Neural progenitor cell (in vitro differentiated cells): ENCODE measurements around the gene AUP1. TPM values are rescaled to one million over a fixed set of nuclear protein-coding genes. Genes with fewer than 3 reads are reported as not detected.

Source experiments
- DNase-seq: peaks from one replicate; pipeline ENCODE4 v3.0.0-alpha.2; 2016; ENCODE audit warnings: low spot score
- H2AFZ ChIP-seq: fragments of 200-600 bp; sonication (generic); replicated peaks from 2 replicates; pipeline ENCODE4 v1.6.1; 2016; ENCODE audit warnings: antibody characterized with exemption
- H3F3A ChIP-seq: fragments of 200-600 bp; sonication (generic); 2 replicates; pipeline ENCODE4 v1.6.1; 2016; ENCODE audit warnings: antibody characterized with exemption, low read depth
- H3K27ac ChIP-seq: fragments of 200-600 bp; sonication (generic); 2 replicates; pipeline ENCODE4 v1.5.1; 2016; ENCODE audit warnings: mild to moderate bottlenecking
- H3K27me3 ChIP-seq: fragments of 200-600 bp; sonication (generic); 2 replicates; pipeline ENCODE4 v1.6.1; 2016; ENCODE audit warnings: mild to moderate bottlenecking, moderate library complexity
- H3K36me3 ChIP-seq: fragments of 200-600 bp; sonication (generic); 2 replicates; pipeline ENCODE4 v1.5.1; 2016
- H3K4me1 ChIP-seq: fragments of 200-600 bp; sonication (generic); 2 replicates; pipeline ENCODE4 v1.6.1; 2016; ENCODE audit warnings: mixed run types
- H3K4me2 ChIP-seq: fragments of 200-600 bp; sonication (generic); 2 replicates; pipeline ENCODE4 v1.6.1; 2016
- H3K4me3 ChIP-seq: fragments of 200-600 bp; sonication (generic); 2 replicates; pipeline ENCODE4 v1.5.1; 2016
- H3K79me2 ChIP-seq: fragments of 200-600 bp; sonication (generic); 2 replicates; pipeline ENCODE4 v1.6.1; 2016; ENCODE audit warnings: low read depth
- H3K9ac ChIP-seq: fragments of 200-600 bp; sonication (generic); 2 replicates; pipeline ENCODE4 v1.6.1; 2016
- H3K9me3 ChIP-seq: fragments of 200-600 bp; sonication (generic); 2 replicates; pipeline ENCODE4 v1.5.1; 2016; ENCODE audit warnings: low read depth
- H4K20me1 ChIP-seq: fragments of 200-600 bp; sonication (generic); 2 replicates; pipeline ENCODE4 v1.6.1; 2016; ENCODE audit warnings: low read depth
- H3K27ac Mint-ChIP-seq: 3 replicates; pipeline ENCODE4 v1.8.0; 2021; ENCODE audit warnings: mixed read lengths
- H3K27me3 Mint-ChIP-seq: 2 replicates; pipeline ENCODE4 v1.8.0; 2022; ENCODE audit warnings: low read depth, mild to moderate bottlenecking, inconsistent platforms, moderate library complexity, mixed read lengths; ENCODE audit not compliant: insufficient read depth
- H3K36me3 Mint-ChIP-seq: 3 replicates; pipeline ENCODE4 v1.8.0; 2021; ENCODE audit warnings: mixed read lengths
- H3K4me1 Mint-ChIP-seq: 3 replicates; pipeline ENCODE4 v1.8.0; 2021; ENCODE audit warnings: mixed read lengths
- H3K4me3 Mint-ChIP-seq: 3 replicates; pipeline ENCODE4 v1.8.0; 2021; ENCODE audit warnings: mild to moderate bottlenecking, moderate library complexity, mixed read lengths
- H3K9me3 Mint-ChIP-seq: 3 replicates; pipeline ENCODE4 v1.8.0; 2020; ENCODE audit warnings: mixed read lengths
- CTCF ChIP-seq: fragments of 200-600 bp; sonication (generic); IDR thresholded peaks from 2 replicates; pipeline ENCODE4 v1.5.1; 2017; ENCODE audit warnings: antibody characterized with exemption, mild to moderate bottlenecking
- EZH2 ChIP-seq: fragments of 200-600 bp; sonication (generic); IDR thresholded peaks from 2 replicates; pipeline ENCODE4 v1.6.1; 2017; ENCODE audit warnings: antibody characterized with exemption, mild to moderate bottlenecking, moderate library complexity
- EZH2phosphoT487 ChIP-seq: fragments of 200-600 bp; sonication (generic); IDR thresholded peaks from 2 replicates; pipeline ENCODE4 v1.6.1; 2017; ENCODE audit warnings: antibody characterized with exemption
- total RNA-seq: library from RNA; depleted of rRNA; stranded (reverse); fragments of >200 nt; gene quantifications from 2 replicates; pipeline ENCODE4 v1.2.3, GENCODE V29; 2015; ENCODE audit warnings: low replicate concordance

Gene AUP1
- total RNA-seq, 1 donor from 2014 or later = 47.9 TPM

GRCh38 chr2:74531666-74532065, 2.2 kb upstream of the AUP1 start:
- no peak overlapping the region for H3K9ac ChIP-seq
- H3K4me2 ChIP-seq = no peak overlapping the region
- DNase-seq = no peak
- peaks cover 35% of the 10 kb centered on the region for H3K79me2 ChIP-seq
- H3K27ac ChIP-seq = no peak overlapping the region
- no peaks in the 10 kb centered on the region for H4K20me1 ChIP-seq
- TF ChIP-seq EZH2phosphoT487 (no peak), CTCF (no peak), EZH2 (no peak)
- peaks cover 12% of the 10 kb centered on the region for H3F3A ChIP-seq
- peaks cover 16% of the 10 kb centered on the region for H3K4me1 ChIP-seq
- Mint-ChIP-seq H3K4me1 (peaks cover 29% of the 10 kb centered on the region), H3K9me3 (no peaks in the 10 kb centered on the region), H3K27ac (no peak overlapping the region), H3K4me3 (peak overlapping the region; percentile 96), H3K36me3 (peaks cover 26% of the 10 kb centered on the region), H3K27me3 (peaks cover 7% of the 10 kb centered on the region)
- H3K27me3 ChIP-seq = no peaks in the 10 kb centered on the region
- no peak overlapping the region for H2AFZ ChIP-seq
- no peaks in the 10 kb centered on the region for H3K36me3 ChIP-seq
- H3K9me3 ChIP-seq = no peaks in the 10 kb centered on the region
- H3K4me3 ChIP-seq = no peak overlapping the region

- no peak overlapping the region for H3K27ac Mint-ChIP-seq
- peaks cover 16% of the 10 kb centered on the region for H3K4me1 ChIP-seq
- no peaks in the 10 kb centered on the region for H3K27me3 ChIP-seq
- no peak for TF ChIP-seq CTCF
- no peak for TF ChIP-seq EZH2
- no peak for TF ChIP-seq EZH2phosphoT487
- peaks cover 12% of the 10 kb centered on the region for H3F3A ChIP-seq
- H3K4me3 ChIP-seq = peak overlapping the region; percentile 97
- peak overlapping the region; percentile 29 for H3K9ac ChIP-seq
- no peak overlapping the region for H3K27ac ChIP-seq
- peaks cover 7% of the 10 kb centered on the region for H3K27me3 Mint-ChIP-seq
- H3K4me1 Mint-ChIP-seq = peaks cover 32% of the 10 kb centered on the region
- peak; percentile 53 for DNase-seq
- H3K4me3 Mint-ChIP-seq = peak overlapping the region; percentile 96
- H3K79me2 ChIP-seq = peaks cover 35% of the 10 kb centered on the region
- no peaks in the 10 kb centered on the region for H3K36me3 ChIP-seq
- H3K9me3 Mint-ChIP-seq = no peaks in the 10 kb centered on the region
- H3K4me2 ChIP-seq = peak overlapping the region; percentile 92
- H2AFZ ChIP-seq = peak overlapping the region; percentile 68
- H3K9me3 ChIP-seq = no peaks in the 10 kb centered on the region
- H3K36me3 Mint-ChIP-seq = peaks cover 32% of the 10 kb centered on the region
- H4K20me1 ChIP-seq = no peaks in the 10 kb centered on the region
Observed at GRCh38 chr2:74530239-74531187, 1.0 kb upstream of the AUP1 start.

- Mint-ChIP-seq H3K27ac (peak overlapping the region; percentile 97), H3K4me3 (peak overlapping the region; percentile 96), H3K4me1 (peaks cover 32% of the 10 kb centered on the region), H3K36me3 (peaks cover 30% of the 10 kb centered on the region), H3K27me3 (peaks cover 7% of the 10 kb centered on the region), H3K9me3 (no peaks in the 10 kb centered on the region)
- Histone ChIP-seq H3K4me2 (peak overlapping the region; percentile 98), H3K36me3 (no peaks in the 10 kb centered on the region), H3K4me3 (peak overlapping the region; percentile 97), H4K20me1 (no peaks in the 10 kb centered on the region), H3K27ac (peak overlapping the region; percentile 17), H3K9me3 (no peaks in the 10 kb centered on the region), H3K79me2 (peaks cover 35% of the 10 kb centered on the region), H3K4me1 (peaks cover 16% of the 10 kb centered on the region), H3F3A (peaks cover 12% of the 10 kb centered on the region), H2AFZ (peak overlapping the region; percentile 88), H3K27me3 (no peaks in the 10 kb centered on the region), H3K9ac (peak overlapping the region; percentile 92)
- TF ChIP-seq EZH2phosphoT487 (no peak), CTCF (no peak), EZH2 (no peak)
- no peak for DNase-seq
Observed at GRCh38 chr2:74528600-74529356, 728 bp downstream of the AUP1 start.
